Central memory CD4-positive, alpha-beta T cell (primary cell): ENCODE data around the gene ZNF408.
"Not testable (repeated sequence)": the region's sequence is repeated elsewhere in the genome, so short reads cannot be mapped to it uniquely, and the experiment has no call there.

Experiments
- DNase-seq: peaks from one replicate; pipeline ENCODE4 v3.0.0; 2022

The ZNF408 gene

DNA sequence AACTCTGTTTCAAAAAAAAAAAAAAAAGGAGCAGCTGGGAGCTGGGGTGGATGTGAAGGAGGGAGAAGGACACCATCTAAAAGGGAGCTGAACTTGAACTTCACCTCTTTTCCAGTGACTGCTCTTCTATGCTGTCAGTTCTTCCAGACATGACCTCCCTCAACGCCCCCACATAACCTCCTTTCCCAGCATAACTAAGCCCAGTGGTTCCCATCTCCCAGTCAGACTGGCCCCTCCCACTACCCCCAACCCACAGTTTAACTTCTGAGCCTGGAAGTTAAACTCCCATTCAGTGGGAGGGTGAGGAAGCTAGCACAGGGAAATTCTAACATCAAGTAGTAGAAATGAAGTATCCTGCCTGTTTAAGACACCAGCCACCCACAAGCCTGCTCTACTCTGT is 2.2 kb upstream of the ZNF408 start:
- no peak for DNase-seq

DNA sequence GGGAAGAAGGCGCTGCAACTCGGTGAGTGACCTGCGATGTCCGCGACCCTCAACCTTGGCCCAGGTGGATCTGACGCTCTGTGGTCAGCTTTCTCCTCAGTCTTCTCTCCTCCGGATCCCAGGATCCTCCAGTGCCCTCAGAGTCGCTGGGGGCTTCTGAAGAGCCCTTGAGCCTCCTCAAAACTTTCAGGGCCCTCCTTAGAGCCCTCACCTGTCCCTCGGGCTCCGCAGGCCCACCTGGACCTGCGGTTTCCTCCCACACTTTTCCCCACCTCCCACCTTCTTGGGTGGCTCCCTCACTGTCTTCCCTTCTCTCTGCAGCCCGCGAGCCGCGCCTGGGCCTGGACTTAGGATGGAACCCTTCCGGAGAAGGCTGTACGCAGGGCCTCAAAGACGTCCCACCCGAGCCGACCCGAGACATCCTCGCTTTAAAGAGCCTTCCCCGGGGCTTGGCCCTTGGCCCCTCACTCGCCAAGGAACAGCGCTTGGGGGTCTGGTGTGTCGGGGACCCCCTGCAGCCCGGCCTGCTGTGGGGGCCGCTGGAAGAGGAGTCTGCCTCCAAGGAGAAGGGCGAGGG is 335 bp downstream of the ZNF408 start:
- no peak for DNase-seq

DNA sequence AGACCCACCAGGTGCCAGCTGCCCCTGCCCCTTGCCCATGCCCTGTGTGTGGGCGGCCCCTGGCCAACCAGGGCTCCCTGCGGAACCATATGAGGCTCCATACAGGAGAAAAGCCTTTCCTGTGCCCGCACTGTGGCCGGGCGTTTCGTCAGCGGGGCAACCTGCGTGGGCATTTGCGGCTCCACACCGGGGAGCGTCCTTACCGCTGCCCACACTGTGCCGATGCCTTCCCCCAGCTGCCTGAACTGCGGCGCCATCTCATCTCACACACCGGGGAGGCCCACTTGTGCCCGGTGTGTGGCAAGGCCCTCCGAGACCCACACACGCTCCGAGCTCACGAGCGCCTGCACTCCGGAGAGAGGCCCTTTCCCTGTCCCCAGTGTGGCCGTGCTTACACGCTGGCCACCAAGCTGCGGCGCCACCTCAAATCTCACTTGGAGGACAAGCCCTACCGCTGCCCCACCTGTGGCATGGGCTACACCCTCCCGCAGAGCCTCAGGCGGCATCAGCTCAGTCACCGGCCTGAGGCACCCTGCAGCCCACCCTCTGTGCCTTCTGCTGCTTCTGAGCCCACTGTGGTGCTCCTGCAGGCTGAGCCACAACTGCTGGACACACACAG is 4.3 kb downstream of the ZNF408 start:
- DNase-seq: no peak

DNA sequence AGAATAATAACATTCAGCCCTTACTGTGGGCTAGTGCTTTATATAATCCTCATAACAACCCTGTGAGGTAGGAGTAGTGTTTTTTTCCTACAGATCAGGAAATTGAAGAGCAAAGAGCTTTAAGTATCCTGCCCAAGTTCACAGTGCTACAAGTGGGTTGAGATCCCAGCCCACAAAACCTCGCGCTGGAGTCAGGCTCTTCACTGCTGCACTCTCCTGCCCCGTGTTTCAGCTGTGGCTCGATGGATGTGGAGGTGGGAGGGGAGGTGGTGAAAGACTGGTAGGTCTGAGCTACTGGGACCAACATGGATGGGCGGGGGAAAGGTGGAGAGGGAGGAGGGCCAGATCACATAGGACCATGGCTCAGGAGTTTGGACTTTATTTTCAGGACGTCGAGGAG is 6.1 kb downstream of the ZNF408 start:
- DNase-seq: no peak

DNA sequence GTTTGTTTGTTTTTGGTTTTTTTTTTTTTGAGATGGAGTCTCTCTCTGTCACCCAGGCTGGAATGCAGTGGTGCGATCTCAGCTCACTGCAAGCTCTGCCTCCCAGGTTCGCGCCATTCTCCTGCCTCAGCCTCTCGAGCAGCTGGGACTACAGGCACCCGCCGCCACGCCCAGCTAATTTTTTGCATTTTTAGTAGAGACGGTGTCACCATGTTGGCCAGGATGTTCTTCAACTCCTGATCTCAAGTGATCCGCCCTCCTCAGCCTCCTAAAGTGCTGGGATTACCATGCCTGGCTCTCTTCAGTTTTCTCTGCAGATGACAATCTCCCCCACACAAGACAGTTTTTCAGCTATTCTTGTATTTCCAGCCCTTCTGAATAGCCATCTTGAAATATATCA is 8.5 kb downstream of the ZNF408 start:
- not testable (repeated sequence) for DNase-seq

DNA sequence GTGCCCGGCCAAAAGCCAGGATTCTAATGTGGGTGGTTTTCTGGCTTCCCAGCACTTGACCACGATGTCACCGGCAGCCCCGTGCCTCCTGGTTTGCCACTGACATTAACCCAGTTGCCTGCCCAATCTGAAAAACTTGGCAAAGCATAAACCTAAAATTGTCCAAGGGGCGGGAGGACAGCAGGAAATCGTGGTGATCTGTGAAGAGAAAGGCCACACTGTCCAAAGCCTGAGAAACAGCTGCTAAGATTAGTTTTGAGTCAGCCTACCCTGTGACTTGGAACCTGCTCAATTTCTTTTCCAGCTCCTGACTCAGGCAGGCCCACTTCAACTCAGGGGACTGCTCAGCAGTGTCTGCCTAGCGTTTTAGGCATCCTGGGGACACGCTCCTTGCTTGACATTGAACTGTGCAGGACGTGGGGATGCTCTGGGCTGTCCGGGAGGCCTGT is 10.0 kb downstream of the ZNF408 start:
- DNase-seq: no peak

DNA sequence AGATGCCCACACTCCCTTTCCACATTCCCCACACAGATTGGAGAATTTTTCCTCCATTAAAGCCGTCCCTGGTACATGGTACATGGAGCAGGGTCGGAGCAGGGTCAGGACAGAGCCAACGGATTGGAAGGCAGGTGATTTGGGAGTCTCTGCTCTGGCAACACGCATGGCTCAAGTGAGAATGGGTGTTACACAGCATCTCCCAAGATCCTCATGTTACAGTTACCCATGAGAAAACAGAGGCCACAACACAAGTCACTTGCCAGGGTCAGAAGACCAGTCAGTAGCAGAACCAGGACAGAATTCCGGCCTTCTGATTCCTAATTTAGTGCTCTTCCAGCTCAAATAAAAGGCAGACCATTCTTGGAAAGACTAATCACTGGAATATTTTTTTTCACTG is 10.5 kb downstream of the ZNF408 start:
- no peak for DNase-seq

DNA sequence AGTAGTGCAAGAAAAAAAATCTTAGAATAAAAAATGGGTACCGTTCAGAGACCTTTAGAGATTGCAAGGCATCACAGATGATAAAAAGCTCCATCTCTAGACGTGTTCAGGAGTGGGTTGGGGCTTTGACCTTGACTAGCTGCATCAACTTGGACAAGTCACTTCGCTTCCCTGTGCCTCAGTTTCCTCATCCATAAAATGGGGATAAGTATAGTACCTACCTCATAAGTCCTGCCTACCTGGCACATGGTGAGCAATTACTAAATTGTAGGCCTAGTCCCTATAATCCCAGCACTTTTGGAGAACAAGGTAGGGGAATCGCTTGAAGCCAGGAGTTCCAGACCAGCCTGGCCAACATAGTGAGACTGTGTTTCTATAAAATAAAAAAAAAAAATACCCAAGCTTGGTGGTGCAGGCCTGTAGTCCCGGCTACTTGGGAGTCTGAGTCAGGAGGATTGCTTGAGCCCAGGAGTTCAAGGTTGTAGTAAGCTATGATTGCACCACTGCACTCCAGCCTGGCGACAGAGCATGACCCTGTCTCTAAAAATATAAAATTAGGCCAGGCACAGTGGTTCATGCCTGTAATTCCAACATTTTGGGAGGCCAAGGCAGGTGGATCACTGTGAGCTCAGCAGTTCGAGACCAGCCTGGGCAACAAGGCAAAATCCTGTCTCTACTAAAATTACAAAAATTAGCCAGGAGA is 12.2 kb downstream of the ZNF408 start:
- DNase-seq: no peak

DNA sequence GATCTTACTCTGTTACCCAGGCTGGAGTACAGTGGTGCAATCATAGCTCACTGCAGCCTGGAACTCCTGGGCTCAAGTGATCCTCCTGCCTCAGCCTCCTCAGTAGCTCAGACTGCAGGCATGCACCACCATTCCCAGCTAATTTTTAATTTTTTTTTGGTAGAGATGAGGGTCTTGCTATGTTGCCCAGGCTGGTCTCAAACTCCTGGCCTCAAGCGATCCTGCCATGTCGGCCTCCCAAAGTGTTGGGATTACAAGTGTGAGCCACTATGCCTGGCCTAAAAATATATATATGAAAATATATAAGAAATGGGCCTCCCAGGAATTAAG is 17.0 kb downstream of the ZNF408 start:
- DNase-seq: not testable (repeated sequence)

DNA sequence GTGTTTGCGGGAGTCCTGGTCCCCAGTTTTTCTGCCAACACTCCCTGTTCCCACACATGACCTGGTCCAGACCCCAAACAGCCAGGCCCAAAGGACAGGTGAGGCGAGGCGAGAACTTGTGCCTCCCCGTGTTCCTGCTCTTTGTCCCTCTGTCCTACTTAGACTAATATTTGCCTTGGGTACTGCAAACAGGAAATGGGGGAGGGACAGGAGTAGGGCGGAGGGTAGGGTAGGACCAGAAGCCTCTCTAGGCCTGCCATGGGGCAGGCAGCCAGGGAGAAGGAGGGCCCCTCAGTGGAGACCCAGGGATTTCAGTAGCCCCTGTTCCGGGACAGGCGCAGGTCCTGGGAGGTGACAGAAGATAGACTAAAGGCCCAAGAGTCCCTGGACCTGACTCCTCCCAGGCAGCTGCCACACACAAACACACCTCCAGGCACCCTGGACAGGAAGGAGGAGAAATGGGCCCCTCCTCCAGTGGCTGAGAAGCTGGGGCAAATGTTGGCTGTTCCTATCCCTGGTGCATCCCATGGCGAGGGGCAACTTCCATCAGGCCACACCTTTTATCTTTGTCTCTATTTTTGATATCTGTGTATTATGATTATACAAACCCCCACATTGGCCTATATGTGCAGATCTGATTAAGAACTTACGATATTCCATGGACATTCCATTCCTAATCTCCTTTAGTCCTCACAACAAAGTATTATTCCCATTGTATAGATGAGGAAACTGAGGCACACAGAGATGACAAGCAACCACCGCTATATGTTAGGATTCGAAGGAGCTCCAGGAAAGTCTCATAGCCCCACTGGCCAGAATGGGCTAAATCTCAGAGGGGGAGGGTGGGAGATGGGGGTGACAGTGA is 17.6 kb downstream of the ZNF408 start:
- no peak for DNase-seq

DNA sequence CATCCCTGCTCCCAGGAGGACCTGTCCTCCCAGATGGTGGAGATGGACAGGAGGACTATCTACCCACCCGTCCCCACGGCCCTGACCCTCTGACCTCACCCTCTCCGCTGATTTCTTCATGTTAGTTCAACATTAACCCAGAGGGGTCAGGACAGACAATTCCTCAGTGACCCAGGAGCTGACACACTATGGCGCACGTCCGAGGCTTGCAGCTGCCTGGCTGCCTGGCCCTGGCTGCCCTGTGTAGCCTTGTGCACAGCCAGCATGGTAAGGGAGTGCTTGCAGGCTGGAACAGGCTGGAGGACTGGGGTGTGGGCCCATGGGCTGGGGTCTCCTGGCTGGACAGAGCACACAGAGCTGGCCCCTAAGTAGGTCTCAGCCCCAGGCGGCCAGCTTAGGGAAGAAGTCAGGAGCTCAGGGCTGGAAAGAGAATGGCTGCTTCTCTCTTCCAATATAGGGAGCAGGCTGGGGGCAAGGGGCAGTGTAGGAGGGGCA is 18.3 kb downstream of the ZNF408 start, which contains the start of gene F2:
TSS of gene F2 (plus strand) at position 166 of the 495 bp plus-strand sequence. CDS start at position 189, 23 bp downstream.
- DNase-seq: no peak

DNA sequence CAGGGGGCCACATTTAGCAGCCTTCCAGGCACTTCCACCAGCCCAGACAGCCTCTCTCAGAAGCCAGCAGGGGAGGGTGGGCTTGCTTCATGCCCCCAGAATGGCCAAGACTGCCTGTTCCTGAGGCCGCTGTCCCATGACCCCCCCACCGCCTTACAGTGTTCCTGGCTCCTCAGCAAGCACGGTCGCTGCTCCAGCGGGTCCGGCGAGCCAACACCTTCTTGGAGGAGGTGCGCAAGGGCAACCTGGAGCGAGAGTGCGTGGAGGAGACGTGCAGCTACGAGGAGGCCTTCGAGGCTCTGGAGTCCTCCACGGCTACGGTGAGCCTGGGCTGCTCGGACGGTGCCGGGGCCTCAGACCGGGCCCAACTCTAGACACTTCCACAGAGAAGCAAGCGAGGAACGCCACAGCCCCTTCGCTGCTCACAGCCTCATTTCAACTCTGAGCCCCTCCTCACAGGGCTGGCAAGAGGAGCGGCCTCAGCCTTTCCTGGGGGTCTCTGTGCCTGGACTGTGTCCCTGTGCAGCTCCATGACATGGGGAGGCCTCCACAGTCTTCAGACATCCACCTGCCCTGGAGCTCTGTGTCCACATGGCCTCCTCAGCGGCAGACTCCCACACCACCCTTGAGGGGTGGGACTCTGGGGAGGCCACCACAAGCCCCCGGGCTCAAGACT is 18.9 kb downstream of the ZNF408 start:
- no peak for DNase-seq

DNA sequence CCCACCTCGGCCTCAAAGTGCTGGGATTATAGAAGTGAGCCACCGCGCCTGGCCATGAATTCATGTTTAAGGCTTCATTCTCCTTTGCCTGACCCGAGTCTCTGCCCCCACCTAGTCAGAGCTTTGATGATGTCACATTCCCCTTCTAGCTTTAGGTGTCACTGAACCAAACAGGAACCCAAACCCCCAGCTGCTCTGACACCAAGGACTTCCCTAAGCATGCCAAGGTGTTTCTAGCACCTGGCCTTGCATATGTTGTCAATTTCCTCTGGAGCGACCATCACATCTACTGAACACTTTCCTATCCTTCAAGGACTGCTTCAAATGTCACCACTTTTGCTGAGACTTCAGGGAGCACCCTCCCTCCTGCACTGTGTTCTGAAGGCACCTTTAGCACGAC is 20.5 kb downstream of the ZNF408 start:
- DNase-seq: no peak

DNA sequence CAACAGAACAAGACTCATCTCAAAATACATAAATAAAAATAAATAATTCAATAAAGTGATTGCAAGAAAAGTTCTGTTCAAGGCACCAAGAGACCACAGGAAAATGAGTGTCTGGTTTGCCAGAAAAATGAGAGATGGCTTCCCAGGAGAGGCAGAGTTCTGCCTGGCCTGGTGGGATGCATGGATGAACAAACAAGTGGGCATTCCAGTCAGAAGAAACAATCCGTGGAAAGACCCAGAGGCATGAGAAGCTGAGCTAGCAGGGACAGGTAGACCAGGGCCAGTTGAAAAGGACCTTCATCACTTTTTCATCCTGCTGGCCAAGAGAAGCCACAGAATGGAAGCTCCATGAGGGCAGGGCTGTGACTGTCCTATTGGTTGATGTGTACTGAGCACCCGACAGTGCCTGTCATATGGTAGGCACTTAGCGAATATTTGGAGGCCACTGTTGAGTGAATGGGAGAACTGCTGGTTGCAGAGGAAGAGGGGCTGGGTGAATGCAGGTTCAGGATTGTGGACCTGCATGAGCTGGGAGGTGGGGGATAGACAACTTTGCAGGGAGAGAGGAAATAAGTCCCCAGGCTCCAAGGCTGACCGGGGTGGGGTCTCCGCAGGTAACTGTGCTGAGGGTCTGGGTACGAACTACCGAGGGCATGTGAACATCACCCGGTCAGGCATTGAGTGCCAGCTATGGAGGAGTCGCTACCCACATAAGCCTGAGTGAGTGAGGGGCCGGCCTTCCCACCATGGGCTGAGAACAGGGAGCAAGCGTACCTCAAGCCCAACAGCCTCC is 21.9 kb downstream of the ZNF408 start:
- no peak for DNase-seq

DNA sequence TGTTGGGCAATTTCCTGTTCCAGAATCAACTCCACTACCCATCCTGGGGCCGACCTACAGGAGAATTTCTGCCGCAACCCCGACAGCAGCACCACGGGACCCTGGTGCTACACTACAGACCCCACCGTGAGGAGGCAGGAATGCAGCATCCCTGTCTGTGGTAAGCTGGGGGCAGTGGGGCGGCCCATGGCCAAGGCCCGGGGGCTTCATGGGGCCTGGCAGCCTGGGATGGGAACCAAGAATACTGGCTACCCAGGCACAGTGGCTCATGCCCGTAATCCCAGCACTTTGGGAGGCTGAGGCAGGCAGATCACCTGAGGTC is 22.5 kb downstream of the ZNF408 start:
- no peak for DNase-seq

DNA sequence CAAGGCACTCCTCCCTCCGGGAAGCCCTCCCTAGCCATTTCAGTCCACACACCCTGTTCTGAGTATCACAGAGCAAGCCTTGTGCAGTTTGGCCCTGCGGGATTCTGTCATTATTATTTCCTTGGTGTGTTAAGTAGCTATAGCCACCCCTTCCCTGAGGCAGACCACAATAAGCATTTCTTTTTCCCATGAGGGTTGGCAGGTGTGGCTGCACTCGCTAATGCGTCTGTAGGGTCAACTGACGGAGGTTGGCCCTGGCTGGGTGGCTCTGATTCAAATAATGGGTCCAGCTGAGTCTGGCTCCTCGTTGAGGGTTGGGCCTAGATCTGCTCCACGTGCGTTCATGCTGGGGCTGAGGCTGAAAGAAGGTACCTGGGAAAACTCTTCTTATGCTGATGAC is 23.3 kb downstream of the ZNF408 start:
- no peak for DNase-seq

DNA sequence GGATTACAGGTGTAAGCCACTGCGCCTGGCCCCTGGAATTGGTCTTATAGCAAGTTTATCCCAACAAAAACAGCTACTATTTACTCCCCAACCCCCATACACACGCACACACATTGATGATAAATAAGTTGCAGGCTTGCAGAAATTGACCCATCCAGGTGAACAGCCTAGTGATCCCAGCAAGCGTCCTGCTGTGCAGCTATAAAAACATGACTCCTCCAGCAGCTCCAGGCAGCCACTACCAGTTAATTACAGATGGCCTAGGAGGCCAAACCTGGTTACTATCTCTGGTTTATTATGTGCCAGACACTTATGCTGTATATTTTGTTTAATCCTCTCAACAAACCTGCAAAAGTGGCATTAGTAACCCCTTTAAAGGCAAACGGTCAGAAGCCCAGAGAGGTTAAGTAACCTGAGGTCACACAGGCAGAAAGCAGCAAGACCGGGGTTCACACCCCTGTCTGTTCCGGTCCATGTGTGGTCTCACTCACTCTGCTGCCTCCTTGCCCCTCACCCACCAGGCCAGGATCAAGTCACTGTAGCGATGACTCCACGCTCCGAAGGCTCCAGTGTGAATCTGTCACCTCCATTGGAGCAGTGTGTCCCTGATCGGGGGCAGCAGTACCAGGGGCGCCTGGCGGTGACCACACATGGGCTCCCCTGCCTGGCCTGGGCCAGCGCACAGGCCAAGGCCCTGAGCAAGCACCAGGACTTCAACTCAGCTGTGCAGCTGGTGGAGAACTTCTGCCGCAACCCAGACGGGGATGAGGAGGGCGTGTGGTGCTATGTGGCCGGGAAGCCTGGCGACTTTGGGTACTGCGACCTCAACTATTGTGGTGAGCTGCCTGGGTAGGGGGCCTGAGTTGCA is 24.7 kb downstream of the ZNF408 start:
- DNase-seq: no peak

DNA sequence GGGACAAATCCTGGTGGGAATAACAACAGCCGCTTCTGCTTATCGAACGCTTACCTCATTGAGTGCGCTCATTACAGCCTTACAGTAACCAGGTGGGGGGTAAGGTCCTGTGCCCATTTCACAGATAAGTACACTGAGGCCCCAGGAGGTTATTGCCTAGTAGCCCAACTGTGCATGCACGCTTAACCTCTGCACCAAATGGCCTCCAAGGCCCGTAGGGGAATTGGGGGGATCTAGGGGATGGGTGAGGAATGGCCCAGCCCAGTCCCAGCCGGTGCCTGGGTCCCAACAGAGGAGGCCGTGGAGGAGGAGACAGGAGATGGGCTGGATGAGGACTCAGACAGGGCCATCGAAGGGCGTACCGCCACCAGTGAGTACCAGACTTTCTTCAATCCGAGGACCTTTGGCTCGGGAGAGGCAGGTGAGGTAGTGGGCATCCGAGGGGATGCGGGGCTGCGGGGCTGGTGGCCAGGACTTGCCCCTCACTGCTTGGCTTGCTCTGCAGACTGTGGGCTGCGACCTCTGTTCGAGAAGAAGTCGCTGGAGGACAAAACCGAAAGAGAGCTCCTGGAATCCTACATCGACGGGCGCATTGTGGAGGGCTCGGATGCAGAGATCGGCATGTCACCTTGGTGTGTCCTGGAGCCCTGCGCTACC is 25.5 kb downstream of the ZNF408 start:
- DNase-seq: no peak

DNA sequence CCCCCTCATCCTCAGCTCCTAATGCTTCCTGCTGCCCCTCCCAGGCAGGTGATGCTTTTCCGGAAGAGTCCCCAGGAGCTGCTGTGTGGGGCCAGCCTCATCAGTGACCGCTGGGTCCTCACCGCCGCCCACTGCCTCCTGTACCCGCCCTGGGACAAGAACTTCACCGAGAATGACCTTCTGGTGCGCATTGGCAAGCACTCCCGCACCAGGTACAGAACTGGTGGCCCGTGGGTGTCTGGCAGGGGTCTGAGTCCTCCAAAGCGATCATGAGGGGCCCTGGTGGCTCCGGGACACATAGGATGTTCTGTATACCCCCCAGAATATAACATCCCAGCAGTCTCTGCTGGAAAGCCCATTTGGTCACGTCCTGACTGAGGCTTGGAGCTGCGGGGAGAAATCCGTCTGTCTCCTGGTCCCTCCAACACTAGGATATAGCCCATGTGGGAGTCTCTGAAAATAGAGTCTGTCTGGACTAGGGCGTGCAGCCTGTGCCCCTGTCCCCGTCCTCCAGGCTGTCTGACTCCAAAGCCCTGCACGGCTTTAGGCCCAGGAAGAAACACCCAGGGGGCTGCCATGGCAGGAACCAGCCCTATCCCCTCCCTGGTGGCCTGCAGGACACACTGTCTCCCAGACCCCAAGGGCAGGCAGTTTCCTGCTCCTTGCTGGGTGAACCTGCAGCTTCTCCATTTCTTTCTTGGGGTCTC is 27.3 kb downstream of the ZNF408 start:
- no peak for DNase-seq

DNA sequence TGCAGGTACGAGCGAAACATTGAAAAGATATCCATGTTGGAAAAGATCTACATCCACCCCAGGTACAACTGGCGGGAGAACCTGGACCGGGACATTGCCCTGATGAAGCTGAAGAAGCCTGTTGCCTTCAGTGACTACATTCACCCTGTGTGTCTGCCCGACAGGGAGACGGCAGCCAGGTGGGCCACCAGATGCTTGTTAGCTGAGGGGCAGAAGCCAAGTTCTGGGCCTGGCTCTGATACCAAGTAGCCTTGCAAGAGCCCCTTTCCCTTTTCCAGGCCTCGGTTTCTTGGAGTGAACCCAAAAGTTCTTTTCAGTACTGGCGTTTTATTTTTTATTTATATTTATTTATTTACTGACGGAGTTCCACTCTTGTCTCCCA is 27.8 kb downstream of the ZNF408 start:
- no peak for DNase-seq
